NOMO-1 treated with dmso at 0.1 percent for 144 hours (cell line): Measurements from ENCODE around the gene CAMKV.

Experiments used
- DNase-seq: peaks from one replicate; lab custom pipeline; 2025; ENCODE audit not compliant: unreplicated experiment; lab: John Stamatoyannopoulos, UW

The CAMKV gene

GRCh38 chr3:49896345-49896744 is 26.6 kb upstream of the CAMKV start:
- no peak for DNase-seq

DNA sequence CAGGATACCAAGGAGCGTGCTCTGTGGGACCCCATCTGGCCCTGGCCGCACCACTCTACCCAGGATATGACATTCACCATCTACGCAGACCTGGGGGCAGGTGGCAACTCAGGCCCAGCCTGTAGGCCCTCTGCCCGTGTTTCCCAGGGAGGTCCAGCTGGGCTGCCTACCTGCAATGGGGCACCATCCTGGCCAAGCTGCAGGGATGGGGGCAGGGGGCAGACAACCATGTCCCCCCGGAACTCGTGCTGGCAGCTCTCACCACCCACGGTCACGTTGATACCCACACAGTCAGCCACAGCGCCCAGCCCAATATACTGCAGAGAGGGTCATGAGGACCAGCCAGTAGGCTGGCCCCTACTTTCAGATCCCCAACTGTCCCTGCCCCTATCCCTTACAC is 26.1 kb upstream of the CAMKV start:
- no peak for DNase-seq

DNA sequence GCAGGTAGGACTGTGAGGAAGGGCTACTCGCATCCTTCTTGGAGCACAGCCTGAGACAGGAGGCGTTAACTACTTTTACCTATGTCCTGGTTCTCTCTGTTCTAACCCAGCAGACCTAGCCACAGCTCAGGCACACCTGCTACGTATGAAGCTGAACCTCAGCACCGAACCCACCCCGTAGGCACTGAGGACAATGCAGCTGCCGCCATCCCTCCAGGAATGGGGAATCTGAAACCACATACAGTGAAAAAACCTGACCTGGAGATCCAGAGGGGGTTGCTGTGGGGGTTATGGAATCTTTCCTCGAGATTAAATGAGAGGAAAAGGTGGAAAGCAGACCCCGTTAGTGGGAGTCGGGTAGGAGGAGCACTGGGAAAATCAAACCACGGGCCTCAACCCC is 19.6 kb upstream of the CAMKV start:
- no peak for DNase-seq

GRCh38 chr3:49886922-49887265 is 17.2 kb upstream of the CAMKV start:
- no peak for DNase-seq

- DNase-seq, result no peak
These were observed 14.3 kb upstream of the CAMKV start for GRCh38 chr3:49883998-49884397.

DNA sequence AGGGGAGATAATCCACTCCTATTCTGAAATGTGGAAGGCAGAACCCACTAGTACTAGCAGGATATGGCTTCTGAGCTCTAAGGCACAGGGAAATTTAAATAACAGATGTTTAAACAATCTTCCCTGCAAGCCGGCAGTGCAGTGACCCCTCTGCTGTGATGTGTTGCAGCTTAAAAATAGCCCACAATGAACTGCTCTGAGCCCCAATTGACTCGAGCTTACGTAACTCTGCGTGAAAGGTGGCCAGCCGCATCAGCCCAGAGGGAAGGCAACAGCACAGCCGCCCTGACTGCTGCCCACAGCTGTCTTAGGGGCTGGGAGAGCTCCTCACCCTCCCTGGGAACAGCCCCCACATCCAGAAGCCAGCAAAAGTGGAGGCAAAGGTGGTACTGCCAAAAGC is 12.5 kb upstream of the CAMKV start:
- DNase-seq, result peak; percentile 59

GRCh38 chr3:49880581-49881315 is 11.0 kb upstream of the CAMKV start:
- DNase-seq, result no peak

GRCh38 chr3:49879721-49880120 is 10.0 kb upstream of the CAMKV start:
- no peak for DNase-seq

GRCh38 chr3:49878686-49879085 is 9.0 kb upstream of the CAMKV start:
- DNase-seq, result no peak

DNA sequence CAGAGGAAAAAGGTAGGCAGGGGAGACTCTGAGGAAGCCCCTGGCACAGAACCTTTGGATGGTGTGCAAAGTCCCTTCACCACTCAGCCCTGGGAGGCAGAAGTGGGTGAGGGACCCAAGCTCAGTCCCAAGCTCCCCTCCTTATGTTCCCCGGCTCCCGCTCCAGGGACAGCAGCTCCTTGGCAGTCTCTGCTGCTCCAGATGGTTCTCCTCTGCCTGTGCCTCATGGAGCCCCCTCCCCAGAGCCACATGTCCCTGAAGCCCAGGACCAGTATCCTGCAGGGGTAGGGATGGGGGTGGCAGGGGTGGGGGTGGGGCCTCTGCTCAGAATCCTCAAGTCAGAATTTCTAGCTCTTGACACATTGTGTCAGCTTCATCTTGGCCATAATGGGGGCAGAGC is 8.0 kb upstream of the CAMKV start:
- no peak for DNase-seq

DNA sequence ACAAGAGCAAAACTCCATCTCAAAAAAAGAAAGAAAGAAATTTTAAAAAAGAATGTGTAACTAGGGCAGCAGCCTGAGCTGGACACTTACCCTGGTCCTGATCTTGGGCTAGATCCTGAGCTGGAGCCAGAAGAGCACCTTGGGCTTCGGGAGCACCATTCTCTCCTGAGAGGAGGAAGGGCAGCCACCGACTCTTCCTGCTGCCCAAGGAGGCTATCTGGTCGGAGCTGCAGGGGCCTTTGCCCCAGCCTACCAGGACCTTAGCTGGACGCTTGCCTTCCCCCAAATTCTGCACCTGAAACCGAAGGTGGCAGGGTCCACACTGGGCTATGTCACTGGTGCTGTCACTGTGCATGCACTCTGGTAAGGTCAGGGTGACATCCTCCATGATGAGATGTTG is 6.9 kb upstream of the CAMKV start:
- DNase-seq, result no peak

DNA sequence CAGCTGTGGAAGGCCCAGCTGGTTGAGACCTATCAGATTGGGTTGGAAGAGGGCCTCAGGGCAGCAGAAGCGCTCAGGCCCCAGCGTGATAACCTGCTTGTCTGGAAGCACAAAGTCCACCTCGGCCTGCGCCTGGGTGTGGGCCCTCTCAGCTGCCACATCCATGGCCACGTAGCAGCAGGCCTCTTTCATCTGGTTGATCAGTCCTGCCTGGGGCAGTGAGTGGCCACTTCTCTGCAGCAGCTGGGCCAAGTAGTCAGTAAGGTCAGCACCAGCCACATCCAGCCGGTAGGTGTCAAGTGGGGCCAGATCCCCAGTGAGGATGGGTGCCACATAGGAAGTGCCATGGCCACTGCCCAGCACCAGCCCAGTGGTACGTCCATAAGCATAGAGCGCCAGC is 3.9 kb upstream of the CAMKV start:
- DNase-seq, result no peak

DNA sequence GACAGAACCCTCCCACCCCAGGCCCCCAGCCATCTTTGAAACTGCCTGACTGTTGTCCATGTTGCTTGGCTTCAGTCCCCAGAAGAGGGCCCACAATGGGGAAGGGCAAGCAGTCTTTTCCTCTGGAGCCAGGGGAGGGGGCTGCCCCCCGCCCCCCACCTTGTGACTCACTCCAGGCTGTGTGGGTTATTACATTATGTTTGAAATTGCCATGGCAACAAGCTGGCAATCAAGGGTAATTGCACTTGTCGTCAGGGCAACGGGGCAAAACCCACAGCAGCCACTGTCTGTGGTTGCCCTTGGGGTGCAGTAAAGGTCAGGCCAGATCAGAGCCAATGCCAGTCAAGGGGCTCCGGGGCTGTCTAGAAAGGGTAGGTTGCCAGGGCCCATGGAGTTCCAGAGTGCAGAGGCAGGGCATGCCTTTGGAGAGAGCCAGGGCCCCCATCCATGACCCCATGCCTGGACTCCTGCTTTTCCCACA is 3.1 kb upstream of the CAMKV start:
- DNase-seq, result peak; percentile 48

- DNase-seq, result no peak
These were observed 1.9 kb upstream of the CAMKV start for GRCh38 chr3:49871531-49872153.

DNA sequence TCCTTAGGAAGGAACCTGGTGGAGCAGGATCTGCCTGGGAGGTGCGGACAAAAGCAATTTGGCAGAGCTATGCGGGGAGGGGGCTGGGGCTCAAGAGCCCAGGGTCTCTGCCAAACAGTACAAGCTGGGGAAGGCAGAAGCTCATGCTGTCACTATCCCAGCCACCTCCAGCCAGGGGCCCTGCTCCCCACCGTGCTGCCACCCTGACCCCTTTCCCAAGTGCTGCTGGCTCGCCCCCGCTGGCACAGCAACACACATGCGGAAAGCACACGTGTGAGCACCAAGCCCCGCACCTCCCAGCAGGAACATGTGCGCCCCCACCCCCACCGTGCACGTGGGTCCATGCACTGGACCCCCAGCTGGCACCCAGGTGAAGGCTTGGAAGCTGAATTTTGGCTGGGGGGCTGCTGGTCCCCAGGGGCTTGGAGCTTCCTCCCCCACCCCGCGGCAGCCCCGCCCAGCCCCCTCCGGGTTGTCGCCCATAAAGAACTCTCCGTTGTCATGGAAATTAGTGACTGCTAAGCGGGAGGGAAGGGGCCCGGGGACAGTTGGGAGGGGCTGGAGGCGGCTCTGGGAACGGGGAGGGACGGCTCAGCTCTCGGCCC is 742 bp downstream of the CAMKV start:
- DNase-seq, result no peak

DNA sequence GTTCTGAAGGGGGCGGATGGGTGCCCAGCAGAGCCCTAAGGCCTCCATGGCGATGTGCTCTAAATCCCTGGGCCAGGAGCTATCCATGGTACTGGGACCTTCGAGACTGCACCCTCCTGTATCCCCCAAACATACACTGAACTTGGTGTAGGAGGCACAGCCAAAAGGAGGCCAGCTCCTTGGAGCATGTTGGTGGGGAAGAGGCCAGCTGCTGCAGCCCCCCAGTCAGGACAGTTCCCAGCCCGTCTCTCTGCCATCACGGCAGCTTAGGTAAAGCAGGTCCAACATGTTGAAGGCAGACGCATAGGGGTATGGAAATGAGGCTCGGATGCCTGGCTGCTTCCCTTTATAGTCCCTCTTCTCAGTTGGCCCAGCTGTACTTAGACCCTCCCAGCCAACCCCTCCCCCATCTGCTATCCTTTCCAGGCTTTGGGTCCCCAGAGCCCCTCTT is 1.8 kb downstream of the CAMKV start:
- no peak for DNase-seq

- no peak for DNase-seq
These were observed 2.3 kb downstream of the CAMKV start for GRCh38 chr3:49867400-49867799.

GRCh38 chr3:49865198-49865784 is 4.4 kb downstream of the CAMKV start:
- no peak for DNase-seq

DNA sequence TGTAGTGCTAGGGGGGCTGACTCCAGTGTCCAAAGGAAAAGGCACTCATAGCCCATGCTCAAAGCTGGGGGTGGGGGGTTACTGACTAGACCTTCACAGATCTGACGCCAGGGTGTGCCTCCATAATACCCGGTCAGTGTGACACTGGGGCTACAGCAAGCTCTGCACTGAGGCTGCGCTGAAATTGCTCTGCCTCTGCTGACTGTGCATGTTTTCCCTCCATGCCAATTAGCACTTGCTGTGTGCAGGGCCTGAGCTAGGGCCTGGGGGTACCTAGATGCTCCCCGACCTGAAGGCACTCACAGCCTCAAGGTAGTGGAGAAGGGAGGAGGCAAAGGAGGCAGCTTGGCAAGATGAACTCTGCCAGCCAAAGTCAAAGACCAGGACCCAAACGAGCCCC is 5.2 kb downstream of the CAMKV start:
- no peak for DNase-seq

GRCh38 chr3:49859576-49860305 is 10.0 kb downstream of the CAMKV start:
- DNase-seq, result no peak
